PC-3 (cell line): ENCODE data around the gene UBE2S.

Experiments used
- CTCF ChIP-seq: fragments of 300-600 bp; sonication (generic); conservative IDR thresholded peaks from 2 replicates; pipeline ENCODE4 v1.5.1; 2017; ENCODE audit warnings: antibody characterized with exemption, low read depth, mild to moderate bottlenecking, low read length
- EZH2 ChIP-seq: fragments of 300-600 bp; sonication (generic); IDR thresholded peaks from one replicate; pipeline ENCODE4 v1.6.1; 2017; ENCODE audit warnings: antibody characterized with exemption, mild to moderate bottlenecking, low read length; ENCODE audit not compliant: unreplicated experiment
- EZH2phosphoT487 ChIP-seq: fragments of 300-600 bp; sonication (generic); IDR thresholded peaks from 2 replicates; pipeline ENCODE4 v1.6.1; 2018; ENCODE audit warnings: mild to moderate bottlenecking, antibody characterized with exemption, low read length, borderline replicate concordance

GRCh38 chr19:55386493-55386971 is 21.1 kb downstream of the UBE2S start:
- TF ChIP-seq CTCF (no peak), EZH2 (no peak), EZH2phosphoT487 (no peak)
